ENCODE measurements around the gene GGTA1. TPM values are rescaled to one million over a fixed set of nuclear protein-coding genes. Genes with fewer than 3 reads are reported as not detected.

Gene GGTA1
- total RNA-seq, 1 experiment from 2014 or later = not detected

- Histone ChIP-seq H3K36me3 (ENCODE audit: control insufficient read depth in 1 of 2, insufficient read depth in 2 of 2, low read length in 2 of 2) (no peaks in the 10 kb centered on the region), H3K27ac (ENCODE audit: low read depth, low read length) (no peak overlapping the region), H2AFZ (ENCODE audit: low read depth, low read length, poor library complexity, severe bottlenecking) (no peak overlapping the region), H3K9ac (ENCODE audit: low read length) (no peak overlapping the region), H4K20me1 (ENCODE audit: insufficient read depth) (no peaks in the 10 kb centered on the region), H3K4me1 (ENCODE audit: control insufficient read depth in 1 of 2, insufficient read depth in 2 of 2, low read length in 2 of 2) (peaks cover 3 to 4% of the 10 kb centered on the region in 2 experiments; a peak in 1 of 4 replicates), H3K9me2 (ENCODE audit: insufficient read depth) (no peaks in the 10 kb centered on the region), H3K4me2 (ENCODE audit: low read length) (no peak overlapping the region), H3K79me2 (ENCODE audit: insufficient read depth, low read length) (no peaks in the 10 kb centered on the region), H3K9me3 (ENCODE audit: control insufficient read depth in 1 of 2, insufficient read depth in 1 of 2, low read depth in 1 of 2, low read length in 2 of 2) (no peaks in the 10 kb centered on the region), H3K4me3 (replicated peaks in 1 of 2; ENCODE audit: low read depth in 1 of 2, low read length in 2 of 2) (no peak overlapping the region), H3K27me3 (ENCODE audit: insufficient read depth, low read length) (peaks cover 5% of the 10 kb centered on the region; the same call in 1 of the 2 replicates)
- intact Hi-C loops (cut with micrococcal nuclease) = no loop called here
- ChIA-PET RAD21 (ENCODE audit: low non-redundant PET in 1 of 2, low total read pairs in 2 of 2, uncharacterized antibody in 2 of 2, unreplicated experiment in 2 of 2) (no interaction called here), POLR2A (interaction anchor here (0.7 kb wide), 1 partner anchor 17 kb away, joined by 3 read pairs; no protein-coding TSS in a partner anchor), CTCF (no interaction called here)
- ATAC-seq (no peak), DNase-seq (ENCODE audit: low read depth, low spot score) (no peak)
- TF ChIP-seq TCF7L2 (IDR thresholded peaks at IDR 0.05; ENCODE audit: borderline replicate concordance, extremely low read depth, insufficient read depth, insufficient read length) (no peak), POLR2A (IDR thresholded peaks at IDR 0.05; ENCODE audit: borderline replicate concordance, extremely low read depth, insufficient read depth, insufficient read length) (no peak), ZNF274 (IDR thresholded peaks at IDR 0.05; ENCODE audit: low read depth, low read length) (no peak), CBX3 (IDR thresholded peaks at IDR 0.05; ENCODE audit: low read depth) (no peak)
- BruUV-seq (replicated peaks) = no TSS peak
Observed at GRCh38 chr9:121473229-121473628, 26.4 kb downstream of the GGTA1 start.

GRCh38 chr9:121472446-121472845 lies 27.2 kb downstream of the GGTA1 start:
- intact Hi-C loops (cut with micrococcal nuclease) = no loop called here

More at GRCh38 chr9:121472446-121472845, 27.2 kb downstream of the GGTA1 start:
- H3K27me3 ChIP-seq (ENCODE audit: insufficient read depth, low read length) = peaks cover 5% of the 10 kb centered on the region; the same call in 1 of the 2 replicates
- H3K9me2 ChIP-seq (ENCODE audit: insufficient read depth) = no peaks in the 10 kb centered on the region
- no peaks in the 10 kb centered on the region for H3K79me2 ChIP-seq (ENCODE audit: insufficient read depth, low read length)
- H3K4me1 ChIP-seq (ENCODE audit: control insufficient read depth in 1 of 2, insufficient read depth in 2 of 2, low read length in 2 of 2) = no peaks in the 10 kb centered on the region
- H3K4me2 ChIP-seq (ENCODE audit: low read length) = no peak overlapping the region
- no peak overlapping the region for H3K27ac ChIP-seq (ENCODE audit: low read depth, low read length)
- H3K9ac ChIP-seq (ENCODE audit: low read length) = no peak overlapping the region
- H3K36me3 ChIP-seq (ENCODE audit: control insufficient read depth in 1 of 2, insufficient read depth in 2 of 2, low read length in 2 of 2) = no peaks in the 10 kb centered on the region
- RAD21 ChIA-PET (ENCODE audit: low non-redundant PET in 1 of 2, low total read pairs in 2 of 2, uncharacterized antibody in 2 of 2, unreplicated experiment in 2 of 2) = no interaction called here
- no peak overlapping the region for H3K4me3 ChIP-seq (replicated peaks in 1 of 2; ENCODE audit: low read depth in 1 of 2, low read length in 2 of 2)
- CTCF ChIA-PET = no interaction called here
- H4K20me1 ChIP-seq (ENCODE audit: insufficient read depth) = no peaks in the 10 kb centered on the region
- H3K9me3 ChIP-seq (ENCODE audit: control insufficient read depth in 1 of 2, insufficient read depth in 1 of 2, low read depth in 1 of 2, low read length in 2 of 2) = no peaks in the 10 kb centered on the region
- H2AFZ ChIP-seq (ENCODE audit: low read depth, low read length, poor library complexity, severe bottlenecking) = no peak overlapping the region
- no TSS peak for BruUV-seq (replicated peaks)
- TF ChIP-seq CEBPB (IDR thresholded peaks at IDR 0.05; ENCODE audit: low read depth) (no peak), CBX3 (IDR thresholded peaks at IDR 0.05; ENCODE audit: low read depth) (no peak), TCF7L2 (IDR thresholded peaks at IDR 0.05; ENCODE audit: borderline replicate concordance, extremely low read depth, insufficient read depth, insufficient read length) (no peak), POLR2AphosphoS5 (IDR thresholded peaks at IDR 0.05; ENCODE audit: low read depth, low read length) (no peak), FOSL1 (IDR thresholded peaks at IDR 0.05; ENCODE audit: low read depth) (no peak), REST (IDR thresholded peaks at IDR 0.05; ENCODE audit: low read depth) (no peak), ZFX (IDR thresholded peaks at IDR 0.05) (no peak), CTCF (IDR thresholded peaks at IDR 0.05 in 2 of 3, conservative IDR thresholded peaks at IDR 0.05 in 1 of 3; ENCODE audit: borderline replicate concordance in 1 of 3, insufficient read depth in 1 of 3, low read depth in 2 of 3, low read length in 2 of 3) (no peak)
- DNase-seq (ENCODE audit: low read depth, low spot score) (no peak), ATAC-seq (no peak)
- POLR2A ChIA-PET = no interaction called here

Data from HCT116 (cell line).